GM19099 (cell line): ENCODE results near the gene FOSL1.

Source experiments
- POLR2A ChIP-seq: IDR thresholded peaks from 3 replicates; pipeline ENCODE4 v1.6.1; 2011; ENCODE audit warnings: low read depth; ENCODE audit not compliant: insufficient read length; ENCODE audit errors: extremely low read depth

The FOSL1 gene

GRCh38 chr11:65858681-65859087, 41.5 kb downstream of the FOSL1 start:
- no peak for TF ChIP-seq POLR2A

GRCh38 chr11:65857853-65858680, 42.1 kb downstream of the FOSL1 start, which contains the start of gene CFL1:
Gene CFL1, minus strand, starts transcription at chr11:65858180. Its CDS starts 81 bp downstream, at chr11:65858099.
- TF ChIP-seq POLR2A = peak; percentile 100

- no peak for TF ChIP-seq POLR2A
Measured at GRCh38 chr11:65857500-65857852, 42.7 kb downstream of the FOSL1 start.

- TF ChIP-seq POLR2A = peak; percentile 60
Measured at GRCh38 chr11:65856689-65857499, 43.3 kb downstream of the FOSL1 start.

- TF ChIP-seq POLR2A = no peak
Measured at GRCh38 chr11:65855927-65856363, 44.2 kb downstream of the FOSL1 start.

GRCh38 chr11:65854852-65855837, 45.0 kb downstream of the FOSL1 start:
- no peak for TF ChIP-seq POLR2A

- no peak for TF ChIP-seq POLR2A
Measured at GRCh38 chr11:65854161-65854592, 46.0 kb downstream of the FOSL1 start.

- peak; percentile 5 for TF ChIP-seq POLR2A
Measured at GRCh38 chr11:65853246-65853979, 46.8 kb downstream of the FOSL1 start.

GRCh38 chr11:65852508-65853245, 47.5 kb downstream of the FOSL1 start:
- peak; percentile 33 for TF ChIP-seq POLR2A

DNA sequence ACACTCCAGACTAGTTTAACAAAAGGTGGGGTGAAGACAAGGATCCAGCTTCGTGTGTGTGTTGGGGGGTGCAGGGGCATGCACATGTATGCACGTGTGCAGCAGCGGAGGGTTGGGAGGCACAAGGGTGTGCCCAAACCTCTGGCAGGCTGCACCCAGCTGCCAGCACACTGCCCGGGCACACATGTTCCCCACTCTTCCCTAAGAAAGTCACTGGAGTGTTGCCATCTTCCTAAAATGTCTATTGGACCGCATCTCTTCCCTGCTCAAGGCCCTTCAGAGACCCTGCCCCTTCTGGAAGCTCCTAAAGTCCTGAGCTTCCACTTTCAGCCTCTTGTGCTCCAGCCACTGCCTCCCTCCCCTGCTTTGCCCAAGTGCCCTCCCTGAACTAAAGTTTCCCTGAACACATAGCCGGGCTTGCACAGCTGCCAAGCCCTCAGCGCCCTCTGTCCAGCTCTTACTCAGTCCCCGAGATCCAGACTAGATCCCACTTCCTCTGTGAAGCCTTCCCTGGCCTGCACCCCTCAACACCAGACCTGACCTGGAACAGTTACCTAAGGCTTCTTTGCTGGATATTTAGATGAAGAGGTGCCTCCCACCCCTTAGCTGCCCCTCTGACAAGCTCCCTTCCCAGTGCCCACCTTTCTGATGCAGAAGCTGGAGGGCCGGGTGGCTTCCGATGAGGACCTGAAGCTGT, 48.2 kb downstream of the FOSL1 start:
- TF ChIP-seq POLR2A = peak; percentile 28

DNA sequence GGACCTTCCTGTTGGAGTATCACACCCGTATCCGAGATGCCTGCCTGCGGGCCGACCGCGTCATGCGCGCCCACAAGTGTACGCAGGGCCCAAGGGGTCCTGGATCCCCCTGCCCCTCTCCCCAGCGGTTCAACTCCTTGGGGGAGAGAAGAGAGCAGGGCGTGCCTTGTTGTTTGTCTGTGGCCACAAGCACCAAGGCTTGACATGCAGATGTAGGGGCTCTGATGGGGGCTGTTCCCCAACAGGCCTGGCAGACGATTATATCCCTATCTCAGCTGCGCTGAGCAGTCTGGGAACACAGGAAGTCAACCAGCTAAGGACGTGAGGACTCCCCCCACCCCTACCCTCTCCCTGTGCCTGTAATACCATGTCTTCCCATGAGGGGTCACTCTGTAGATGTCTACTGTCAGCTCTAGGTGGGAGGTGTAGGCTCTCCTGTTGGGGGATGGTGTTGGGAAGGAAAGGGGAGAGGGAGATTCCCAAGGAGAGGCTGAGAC, 49.1 kb downstream of the FOSL1 start:
- TF ChIP-seq POLR2A = peak; percentile 20

DNA sequence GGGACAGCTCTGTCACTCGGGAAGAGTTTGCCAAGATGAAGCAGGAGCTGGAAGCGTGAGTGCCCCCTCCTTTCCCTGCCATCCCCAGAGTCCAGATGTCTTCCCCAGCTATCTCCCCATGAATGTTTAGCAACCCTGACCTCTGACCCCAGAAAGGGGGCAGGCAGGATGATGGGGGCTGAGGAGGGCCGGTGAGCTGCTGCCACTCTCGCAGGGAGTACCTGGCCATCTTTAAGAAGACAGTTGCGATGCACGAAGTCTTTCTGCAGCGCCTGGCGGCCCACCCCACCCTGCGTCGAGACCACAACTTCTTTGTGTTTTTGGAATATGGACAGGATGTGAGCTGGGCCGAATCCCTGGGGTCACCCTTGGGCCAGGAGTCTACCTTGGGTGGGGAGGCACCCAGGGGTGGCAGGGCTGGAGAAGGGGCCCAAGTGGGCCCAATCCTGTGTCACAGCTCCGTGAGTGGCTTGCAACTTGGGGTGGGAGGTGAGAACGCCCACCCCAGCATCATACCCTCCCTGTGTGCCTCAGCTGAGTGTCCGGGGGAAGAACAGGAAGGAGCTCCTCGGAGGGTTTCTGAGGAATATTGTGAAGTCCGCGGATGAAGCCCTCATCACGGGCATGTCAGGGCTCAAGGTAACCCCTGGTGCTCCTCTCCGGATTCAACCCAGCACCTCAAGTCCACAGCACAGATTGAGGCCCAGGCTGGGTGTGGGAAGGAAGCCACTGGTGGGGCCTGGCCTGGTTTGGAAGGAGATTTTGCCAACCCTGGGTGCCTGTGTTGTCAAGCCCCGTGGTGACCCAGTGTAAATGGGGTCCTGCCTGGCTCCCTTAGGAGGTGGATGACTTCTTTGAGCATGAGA, 49.7 kb downstream of the FOSL1 start:
- TF ChIP-seq POLR2A = no peak

- TF ChIP-seq POLR2A = no peak
Measured at GRCh38 chr11:65849771-65850216, 50.4 kb downstream of the FOSL1 start.
